GM18520 (cell line): ENCODE results near the gene WBP2.

Source experiments
- ATAC-seq: cut with Tn5 transposase; IDR thresholded peaks from one replicate; pipeline ENCODE4 v1.9.1; 2021; ENCODE audit not compliant: unreplicated experiment

WBP2 gene

GRCh38 chr17:75829747-75830146 is 25.4 kb downstream of the WBP2 start:
- ATAC-seq = no peak

GRCh38 chr17:75828741-75829140 is 26.4 kb downstream of the WBP2 start:
- no peak for ATAC-seq

GRCh38 chr17:75828076-75828400 is 27.1 kb downstream of the WBP2 start:
- ATAC-seq = no peak

DNA sequence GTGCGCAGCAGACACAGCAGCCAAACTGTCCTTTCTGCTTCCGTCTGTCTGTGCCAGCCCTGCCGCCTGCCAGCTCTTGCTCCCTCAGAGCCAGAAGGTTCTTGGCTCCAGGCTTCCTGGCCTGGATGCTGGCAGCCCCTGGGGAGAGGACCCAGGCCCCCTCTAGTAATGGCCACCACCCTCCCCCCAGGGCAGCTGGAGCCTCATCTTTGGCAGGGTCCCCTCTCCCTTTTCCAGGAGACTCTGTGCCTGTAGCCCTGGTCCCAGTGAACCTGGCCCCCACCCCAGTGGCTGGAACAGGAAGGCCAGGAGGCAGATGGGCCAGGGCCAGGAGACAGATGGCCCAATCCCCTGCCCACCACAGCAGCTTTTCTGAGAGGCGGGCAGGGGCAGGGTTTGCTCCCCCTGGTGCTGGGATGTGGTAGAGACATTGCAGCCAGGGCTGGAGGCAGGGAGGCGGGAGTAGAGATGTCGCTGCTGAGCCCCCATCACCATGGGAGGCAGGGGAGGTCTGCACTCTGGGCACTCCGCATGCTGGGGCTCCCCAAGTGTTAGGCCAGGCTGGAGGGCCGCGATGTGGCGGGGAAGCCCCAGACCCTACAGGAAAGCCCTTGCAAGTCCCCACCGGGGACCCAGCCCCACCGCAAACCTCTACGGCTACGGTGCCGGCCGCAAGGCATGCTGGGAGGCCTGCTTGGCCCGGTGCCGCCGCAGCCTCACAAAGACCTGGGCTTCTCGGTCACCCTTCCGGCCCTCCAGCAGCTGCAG is 27.6 kb downstream of the WBP2 start:
- no peak for ATAC-seq

DNA sequence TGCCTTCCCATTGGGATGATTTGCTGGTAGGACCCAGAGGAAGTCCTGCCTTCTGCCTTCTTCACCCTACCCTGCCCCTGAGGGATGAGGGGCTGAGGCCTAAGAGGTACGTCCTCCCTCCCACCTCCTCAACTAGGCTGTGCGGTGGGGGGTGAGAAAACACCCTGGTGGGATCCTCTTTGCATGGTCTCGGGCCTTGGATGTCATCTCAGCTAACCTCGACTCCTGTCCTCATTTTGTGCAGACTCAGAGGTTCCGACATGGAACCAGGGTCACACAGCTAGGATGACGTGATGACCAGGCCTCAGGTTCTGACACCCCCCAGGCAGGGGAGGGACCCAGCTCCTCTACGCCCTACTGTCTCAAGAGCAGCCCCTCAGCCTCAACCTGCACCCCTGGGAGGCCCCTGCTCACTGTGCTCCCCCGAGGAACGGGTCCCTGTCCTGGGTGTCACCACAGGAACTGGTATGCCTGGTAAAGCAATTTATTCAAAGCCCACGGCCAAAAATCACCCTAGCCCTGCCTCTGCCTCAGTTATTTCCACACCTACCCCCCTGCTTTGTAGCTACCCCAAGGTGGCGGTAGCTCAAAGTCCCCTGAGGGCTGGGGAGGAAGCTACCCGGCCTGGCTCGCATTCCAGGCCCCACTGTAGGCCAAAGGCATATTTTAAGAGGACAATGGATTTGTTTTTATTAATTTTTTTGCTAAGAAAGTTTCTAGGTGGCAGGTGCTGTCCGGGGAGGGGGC is 28.4 kb downstream of the WBP2 start:
- ATAC-seq = no peak

DNA sequence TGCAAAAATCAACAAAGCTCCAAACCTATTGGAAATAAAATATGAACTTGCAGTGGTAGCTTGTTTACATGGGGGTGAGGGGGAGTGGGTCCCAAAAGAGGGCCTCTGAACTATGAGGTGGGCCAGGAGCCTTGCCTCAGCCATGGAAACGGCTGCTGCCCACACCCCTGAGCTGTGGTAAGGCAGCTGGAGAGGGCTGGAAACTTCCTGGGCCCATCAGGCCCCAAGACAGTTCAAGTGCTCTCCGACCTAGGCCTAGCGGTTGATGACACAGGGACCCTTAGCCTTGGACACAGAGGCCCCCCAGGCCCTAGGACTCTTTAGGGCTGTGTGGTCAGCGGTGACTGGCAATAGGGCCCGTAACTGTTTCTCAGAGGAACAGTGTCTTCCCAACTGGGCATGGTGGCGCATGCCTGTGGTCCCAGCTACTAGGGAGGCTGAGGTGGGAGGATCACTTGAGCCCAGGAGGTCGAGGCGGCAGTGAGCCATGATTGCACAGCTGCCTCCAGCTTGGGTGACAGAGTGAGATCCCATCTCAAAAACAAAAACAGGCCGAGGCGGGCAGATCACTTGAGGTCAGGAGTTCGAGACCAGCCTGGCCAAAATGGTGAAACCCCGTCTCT is 29.3 kb downstream of the WBP2 start:
- no peak for ATAC-seq

GRCh38 chr17:75825149-75825552 is 30.0 kb downstream of the WBP2 start:
- no peak for ATAC-seq

GRCh38 chr17:75824666-75825065 is 30.5 kb downstream of the WBP2 start:
- ATAC-seq = no peak

GRCh38 chr17:75824050-75824552 is 31.0 kb downstream of the WBP2 start:
- no peak for ATAC-seq

GRCh38 chr17:75823257-75824041 is 31.7 kb downstream of the WBP2 start:
- ATAC-seq = no peak

GRCh38 chr17:75822800-75823166 is 32.4 kb downstream of the WBP2 start:
- ATAC-seq = no peak

DNA sequence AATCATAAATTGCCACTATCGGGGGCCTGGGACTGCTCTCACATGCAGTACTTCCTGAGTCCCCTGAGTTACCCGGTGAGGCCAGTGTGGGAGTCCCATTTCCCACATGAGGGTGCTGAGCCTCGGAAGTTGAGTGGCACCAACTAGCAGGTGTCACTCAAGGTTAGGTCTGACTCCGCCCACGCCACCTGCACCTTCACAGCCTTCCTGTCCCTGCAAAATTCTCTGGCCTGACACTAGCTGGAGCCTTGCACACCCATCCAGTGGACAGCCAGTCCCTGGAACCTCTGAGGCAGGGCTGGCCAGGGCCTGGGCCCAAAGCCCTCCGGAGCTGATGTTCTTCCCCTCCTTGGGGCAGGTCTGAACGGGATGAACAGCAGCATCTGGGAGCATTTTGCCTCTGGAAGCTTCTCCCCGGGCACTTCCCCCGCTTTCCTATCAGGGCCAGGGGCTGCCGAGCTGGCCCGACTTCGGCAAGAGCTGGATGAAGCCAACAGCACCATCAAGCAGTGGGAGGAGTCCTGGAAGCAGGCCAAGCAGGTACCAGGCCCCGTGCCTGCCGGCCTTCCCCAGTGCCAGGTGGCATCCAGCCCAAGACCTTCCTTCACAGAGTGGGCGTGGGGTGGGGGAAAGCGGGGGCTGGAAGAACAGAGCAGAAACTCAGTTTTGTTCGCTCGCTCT is 32.9 kb downstream of the WBP2 start:
- ATAC-seq = no peak

- ATAC-seq = no peak
Measured at GRCh38 chr17:75821552-75821951, 33.6 kb downstream of the WBP2 start.

DNA sequence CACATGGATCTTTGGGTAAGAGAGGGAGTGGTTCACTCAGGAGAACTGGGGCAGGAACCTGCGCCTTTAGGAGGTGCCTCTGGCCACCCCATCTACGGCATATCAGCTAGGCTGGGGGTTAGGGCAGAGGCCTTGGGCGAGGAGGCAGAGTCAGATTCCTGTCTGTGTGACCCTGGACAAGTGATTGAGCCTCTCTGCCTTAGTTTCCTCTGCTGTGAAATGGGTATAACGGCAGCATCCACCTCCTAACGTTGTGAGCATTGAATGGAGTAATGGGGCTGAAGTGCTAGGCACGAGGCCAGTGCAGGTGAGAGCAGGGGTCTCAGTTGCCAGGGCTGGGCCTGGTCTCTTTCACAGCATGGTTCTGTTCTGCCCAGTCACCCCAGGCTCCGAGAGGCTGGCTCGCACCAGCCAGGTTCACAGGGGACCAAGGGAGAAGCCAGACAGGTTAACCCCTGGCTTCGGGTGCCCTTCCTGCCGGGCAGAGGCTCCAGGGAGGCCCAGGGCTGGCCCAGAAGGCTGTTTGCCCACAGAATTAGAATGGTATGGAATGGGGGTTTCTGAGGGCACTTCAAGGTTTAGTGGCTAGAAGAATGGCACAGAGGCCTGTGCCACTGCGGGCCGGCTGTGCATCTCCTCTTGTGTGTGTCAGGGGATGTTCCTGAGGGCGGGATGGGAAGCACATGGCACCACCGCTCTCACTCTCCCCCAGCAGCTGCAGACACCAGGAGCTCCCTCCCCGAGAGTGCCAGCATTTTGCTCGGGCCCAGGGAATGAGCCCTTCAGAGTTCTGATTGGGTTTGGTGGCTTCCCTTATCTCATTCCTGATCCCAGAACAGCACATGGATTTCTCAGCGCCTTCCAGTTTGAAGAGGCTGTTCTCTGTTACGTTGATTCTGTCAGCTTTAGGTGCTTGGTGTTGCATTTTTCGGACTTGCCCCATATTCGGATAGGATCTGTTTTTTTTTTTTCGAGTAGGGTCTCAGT is 34.7 kb downstream of the WBP2 start:
- ATAC-seq = no peak

- no peak for ATAC-seq
Measured at GRCh38 chr17:75819678-75820077, 35.5 kb downstream of the WBP2 start.

DNA sequence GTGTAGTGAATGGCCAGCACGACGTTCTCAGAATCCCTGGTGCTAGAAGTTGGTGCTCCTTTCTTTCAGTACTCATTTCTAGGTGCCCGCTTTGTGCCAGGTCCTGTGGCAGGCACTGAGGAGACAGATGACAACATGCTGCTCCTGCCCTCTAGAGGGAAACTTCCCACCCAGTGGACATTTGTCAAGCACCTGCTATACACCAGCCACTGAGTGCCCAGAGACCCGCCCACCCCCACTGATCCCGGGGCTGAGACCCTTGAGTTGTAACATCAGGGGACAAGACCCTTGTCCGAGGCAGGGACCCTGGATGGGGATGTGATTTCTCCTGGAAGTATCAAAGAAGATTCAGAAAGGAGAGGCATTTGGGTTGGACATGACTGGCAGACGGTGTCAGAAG is 36.0 kb downstream of the WBP2 start:
- no peak for ATAC-seq

DNA sequence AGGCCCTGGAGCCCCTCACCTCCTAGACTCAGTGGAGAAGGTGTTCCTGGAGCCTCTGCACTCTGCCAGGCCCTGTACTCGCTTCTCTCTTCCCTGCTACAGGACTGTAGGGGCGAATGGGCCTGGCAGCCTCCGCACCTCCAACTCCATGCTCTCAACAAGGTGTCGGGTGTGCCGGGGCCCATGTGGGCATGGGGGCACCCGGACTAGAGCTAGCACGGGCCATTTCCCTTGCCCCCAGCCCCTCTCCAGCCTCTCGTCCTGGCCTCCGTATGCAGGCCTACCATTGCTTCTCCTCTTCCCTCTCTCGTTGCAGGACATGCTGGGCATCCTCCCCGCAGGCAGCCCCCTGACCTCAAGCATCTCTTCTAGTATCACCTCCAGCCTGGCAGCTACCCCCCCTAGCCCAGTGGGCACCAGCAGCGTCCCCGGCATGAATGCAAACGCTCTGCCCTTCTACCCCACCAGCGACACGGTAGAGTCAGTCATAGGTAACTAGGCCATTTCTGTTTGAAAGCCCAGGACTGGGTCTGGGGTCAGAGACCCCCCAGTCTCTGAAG is 36.7 kb downstream of the WBP2 start:
- no peak for ATAC-seq

DNA sequence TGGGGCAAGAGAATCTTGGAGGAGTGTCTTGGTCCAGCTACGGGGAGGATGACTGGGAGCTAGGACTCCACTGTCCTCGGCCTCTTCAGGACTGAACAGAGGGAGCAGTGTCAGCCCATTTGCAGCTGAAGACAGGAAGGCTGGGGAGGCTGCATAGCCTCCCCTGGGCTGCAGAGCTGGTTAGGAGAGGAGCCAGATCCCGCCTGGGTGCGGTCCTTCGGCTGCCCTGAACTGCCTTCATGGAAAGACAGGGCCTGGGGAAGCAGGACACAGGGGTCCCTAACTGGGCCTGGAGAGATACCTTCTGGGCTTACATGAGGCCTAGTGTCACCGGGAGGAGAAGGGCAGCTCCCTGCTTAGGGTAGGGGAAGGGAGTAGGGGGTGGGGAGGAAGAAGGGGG is 37.6 kb downstream of the WBP2 start:
- no peak for ATAC-seq

DNA sequence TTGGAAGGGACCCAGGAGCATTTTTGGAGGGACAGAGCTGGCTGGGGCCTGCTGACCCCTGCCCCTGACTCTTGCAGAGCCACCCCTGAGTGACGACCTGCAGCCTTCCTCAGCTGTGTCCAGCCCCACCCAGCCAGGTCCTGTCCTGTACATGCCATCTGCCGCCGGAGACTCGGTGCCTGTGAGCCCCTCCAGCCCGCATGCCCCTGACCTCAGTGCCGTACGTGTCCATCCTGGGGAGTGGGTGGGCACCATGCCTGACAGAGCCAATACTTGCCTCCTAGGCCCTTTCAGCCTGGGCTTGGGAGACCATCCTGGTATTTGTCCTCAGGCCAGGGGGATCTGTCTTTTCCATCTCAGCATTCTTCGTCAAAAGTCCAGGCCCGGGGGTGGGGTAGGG is 38.4 kb downstream of the WBP2 start:
- no peak for ATAC-seq
